Spleen (tissue), 7 donors: Measurements from ENCODE around the gene PLPP7.

Source experiments
- CTCF ChIP-seq, 11 experiments: fragments of 200-600 bp in 7 of 11; fragments of 450-650 bp in 4 of 11; sonication (generic) in 4 of 11; IDR thresholded peaks in 8 of 11; conservative IDR thresholded peaks in 3 of 11; 1 replicate in 7 of 11; 2 replicates in 4 of 11; pipeline versions ENCODE4 v1.4.0 to v1.8.0; 2016 to 2021; ENCODE audit warnings: antibody characterized with exemption in 11 of 11, inconsistent platforms in 4 of 11, mild to moderate bottlenecking in 1 of 11
- POLR2A ChIP-seq, 3 donors: fragments of 450-650 bp; IDR thresholded peaks; one replicate each; pipeline ENCODE4 v1.5.1; 2017; ENCODE audit warnings: antibody characterized with exemption in 3 of 3, mild to moderate bottlenecking in 1 of 3
- donor health status: DM: no; HTN: no; CAD: no; lungs with moderate emphysema.
- donor health status: DM: no; HTN: no; CAD: no.
- donor health status: DM: no; HTN: no; CAD: no.

- TF ChIP-seq POLR2A (IDR thresholded peaks at IDR 0.05) = no peak
- TF ChIP-seq CTCF (IDR thresholded peaks at IDR 0.05 in 8 of 11, conservative IDR thresholded peaks at IDR 0.05 in 3 of 11) = no peak
Observed at GRCh38 chr9:131262327-131263032, 27.0 kb upstream of the PLPP7 start.
